WERI-Rb-1 (cell line): ENCODE results near the gene ENPP1.

Experiments used
- DNase-seq: peaks from one replicate; pipeline ENCODE4 v3.0.0-alpha.2; 2020
- H3K27ac ChIP-seq: fragments of 250-450 bp; sonication (Bioruptor Pico); 2 replicates; pipeline ENCODE4 v1.5.1; 2020; ENCODE audit warnings: mild to moderate bottlenecking, moderate library complexity
- H3K27me3 ChIP-seq: fragments of 250-450 bp; sonication (Bioruptor Pico); 2 replicates; pipeline ENCODE4 v1.5.1; 2021; ENCODE audit warnings: mild to moderate bottlenecking, low read depth, moderate library complexity; ENCODE audit not compliant: insufficient read depth, severe bottlenecking
- H3K36me3 ChIP-seq: fragments of 250-450 bp; sonication (Bioruptor Pico); 2 replicates; pipeline ENCODE4 v1.5.1; 2020; ENCODE audit warnings: mild to moderate bottlenecking, moderate library complexity
- H3K4me3 ChIP-seq: 2 replicates; pipeline ENCODE4 v1.5.1; 2011; ENCODE audit warnings: low read depth, mild to moderate bottlenecking, control low read depth, low read length
- H3K9me3 ChIP-seq: fragments of 250-450 bp; sonication (Bioruptor Pico); 2 replicates; pipeline ENCODE4 v1.5.1; 2021; ENCODE audit warnings: mild to moderate bottlenecking, moderate library complexity; ENCODE audit not compliant: severe bottlenecking
- CTCF ChIP-seq: IDR thresholded peaks from 2 replicates; pipeline ENCODE4 v1.5.1; 2011; ENCODE audit warnings: low read depth, mild to moderate bottlenecking, control low read depth, inconsistent platforms, low read length

Gene ENPP1

GRCh38 chr6:131764350-131764749 lies 43.5 kb upstream of the ENPP1 start:
- Histone ChIP-seq H3K4me3 (no peak overlapping the region), H3K27ac (no peak overlapping the region), H3K27me3 (peaks cover 5% of the 10 kb centered on the region), H3K36me3 (no peaks in the 10 kb centered on the region), H3K9me3 (no peaks in the 10 kb centered on the region)
- DNase-seq = no peak
- TF ChIP-seq CTCF = no peak

GRCh38 chr6:131765081-131765803 lies 42.6 kb upstream of the ENPP1 start:
- no peak overlapping the region for H3K4me3 ChIP-seq
- DNase-seq = no peak
- H3K27me3 ChIP-seq = peaks cover 5% of the 10 kb centered on the region

GRCh38 chr6:131765804-131766135 lies 42.0 kb upstream of the ENPP1 start:
- H3K27me3 ChIP-seq = peaks cover 5% of the 10 kb centered on the region
- DNase-seq = no peak
- no peak for TF ChIP-seq CTCF
- H3K9me3 ChIP-seq = no peaks in the 10 kb centered on the region
- H3K36me3 ChIP-seq = no peaks in the 10 kb centered on the region
- no peak overlapping the region for H3K27ac ChIP-seq
- no peak overlapping the region for H3K4me3 ChIP-seq

More at GRCh38 chr6:131765081-131765803, 42.6 kb upstream of the ENPP1 start:
- Histone ChIP-seq H3K9me3 (no peaks in the 10 kb centered on the region), H3K36me3 (no peaks in the 10 kb centered on the region), H3K27ac (no peak overlapping the region)
- TF ChIP-seq CTCF = no peak

GRCh38 chr6:131766631-131767030 lies 41.2 kb upstream of the ENPP1 start:
- no peak for DNase-seq
- H3K4me3 ChIP-seq = no peak overlapping the region
- no peaks in the 10 kb centered on the region for H3K36me3 ChIP-seq
- H3K27me3 ChIP-seq = peaks cover 5% of the 10 kb centered on the region
- TF ChIP-seq CTCF = no peak
- H3K27ac ChIP-seq = no peak overlapping the region
- H3K9me3 ChIP-seq = no peaks in the 10 kb centered on the region

GRCh38 chr6:131768964-131769363 lies 38.9 kb upstream of the ENPP1 start:
- TF ChIP-seq CTCF = no peak
- H3K4me3 ChIP-seq = no peak overlapping the region
- H3K9me3 ChIP-seq = no peaks in the 10 kb centered on the region
- H3K27me3 ChIP-seq = peaks cover 11% of the 10 kb centered on the region
- DNase-seq = no peak
- no peak overlapping the region for H3K27ac ChIP-seq
- H3K36me3 ChIP-seq = no peaks in the 10 kb centered on the region
